ENCODE measurements around the gene CAPN14.

CAPN14 gene

GRCh38 chr2:31138037-31138962 is 79.0 kb downstream of the CAPN14 start, which contains the start of gene GALNT14:
Gene GALNT14 (minus strand): TSS chr2:31138440. CDS start chr2:31138086, 354 bp downstream.
- no peak for DNase-seq

GRCh38 chr2:31137211-31138036 is 79.9 kb downstream of the CAPN14 start:
- DNase-seq: no peak

- no peak for DNase-seq
Measured at GRCh38 chr2:31136732-31137131, 80.6 kb downstream of the CAPN14 start.

GRCh38 chr2:31136000-31136399 is 81.3 kb downstream of the CAPN14 start:
- no peak for DNase-seq

GRCh38 chr2:31134480-31134879 is 82.8 kb downstream of the CAPN14 start:
- DNase-seq: no peak

- no peak for DNase-seq
Measured at GRCh38 chr2:31132786-31133185, 84.5 kb downstream of the CAPN14 start.

GRCh38 chr2:31131871-31132270 is 85.4 kb downstream of the CAPN14 start:
- DNase-seq: no peak

- DNase-seq: no peak
Measured at GRCh38 chr2:31129375-31130171, 87.7 kb downstream of the CAPN14 start.

GRCh38 chr2:31127931-31128330 is 89.4 kb downstream of the CAPN14 start:
- no peak for DNase-seq

- DNase-seq: no peak
Measured at GRCh38 chr2:31125918-31126695, 91.2 kb downstream of the CAPN14 start.

GRCh38 chr2:31124904-31125303 is 92.4 kb downstream of the CAPN14 start:
- DNase-seq: no peak

Data from effector CD4-positive, alpha-beta T cell (primary cell).